ENCODE results near the gene LRP3.

LRP3 gene

DNA sequence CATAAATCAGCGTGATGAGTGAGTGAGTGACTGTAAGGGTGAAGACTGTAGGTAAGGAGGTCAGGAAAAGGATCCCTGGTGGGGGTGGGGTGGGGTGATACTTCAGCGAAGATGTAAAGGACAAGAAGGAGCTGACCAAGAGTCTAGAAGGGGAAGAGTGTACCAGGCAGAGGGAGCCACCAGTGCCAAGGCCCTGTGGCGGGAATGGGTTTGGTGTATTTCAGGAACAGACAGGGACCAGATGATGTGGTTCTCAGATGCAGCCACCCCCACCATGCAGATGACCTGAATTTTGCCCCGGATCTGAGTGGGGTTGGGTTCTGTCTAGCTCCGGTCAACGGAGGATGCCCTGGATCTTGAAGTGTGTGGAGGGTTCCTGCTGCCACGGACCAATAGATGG is 61.7 kb downstream of the LRP3 start:
- ATAC-seq (no peak), DNase-seq (no peak)

GRCh38 chr19:33256261-33256660 is 62.1 kb downstream of the LRP3 start:
- ATAC-seq: no peak
- DNase-seq: no peak

DNA sequence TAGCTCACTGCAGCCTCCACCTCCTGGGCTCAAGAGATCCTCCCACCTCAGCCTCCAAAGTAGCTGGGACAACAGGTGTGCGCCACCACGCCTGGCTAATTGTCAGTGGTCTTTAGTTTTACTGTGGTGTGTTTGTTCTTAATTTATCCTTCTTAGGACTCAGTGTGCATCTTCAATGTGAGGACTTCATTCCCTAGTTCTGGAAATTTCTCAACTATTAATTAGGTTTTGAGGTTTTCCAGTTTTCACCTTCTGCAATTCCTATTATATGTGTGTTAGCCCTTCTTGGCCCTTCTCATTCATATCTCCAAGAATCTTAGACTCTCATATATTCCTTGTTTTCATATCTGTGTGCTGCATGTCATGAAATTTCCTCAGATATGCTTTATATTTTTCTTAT is 63.7 kb downstream of the LRP3 start:
- DNase-seq (no peak), ATAC-seq (no peak)
